Neural crest cell (in vitro differentiated cells): ENCODE results near the gene MTCL1. TPM values are rescaled to one million over a fixed set of nuclear protein-coding genes. Genes with fewer than 3 reads are reported as not detected.

Source experiments
- DNase-seq: peaks from one replicate; pipeline ENCODE4 v3.0.0; 2021; ENCODE audit warnings: low read depth, mixed read lengths, low spot score
- H3K27ac Mint-ChIP-seq: one replicate; pipeline ENCODE4 v1.8.0; 2021; ENCODE audit warnings: mild to moderate bottlenecking, mixed read lengths; ENCODE audit not compliant: unreplicated experiment
- H3K27me3 Mint-ChIP-seq: 2 replicates; pipeline ENCODE4 v1.8.0; 2021; ENCODE audit warnings: low read depth, mild to moderate bottlenecking, mixed read lengths
- H3K36me3 Mint-ChIP-seq: 2 replicates; pipeline ENCODE4 v1.8.0; 2021; ENCODE audit warnings: low read depth, mild to moderate bottlenecking, mixed read lengths
- H3K4me1 Mint-ChIP-seq: 2 replicates; pipeline ENCODE4 v1.8.0; 2021; ENCODE audit warnings: mixed read lengths
- H3K4me3 Mint-ChIP-seq: one replicate; pipeline ENCODE4 v1.8.0; 2021; ENCODE audit warnings: mild to moderate bottlenecking, mixed read lengths
- H3K9me3 Mint-ChIP-seq: 2 replicates; pipeline ENCODE4 v1.8.0; 2021; ENCODE audit warnings: mixed read lengths
- total RNA-seq: library from RNA; stranded (reverse); gene quantifications from 2 replicates; pipeline ENCODE4 v1.2.1, GENCODE V29; 2021
- TF ChIP-seq, protein P1 (sequence below): fragments of 200-600 bp; sonication (generic); conservative IDR thresholded peaks from 2 replicates; pipeline ENCODE4 v1.5.0; 2021; ENCODE audit warnings: antibody characterized with exemption, mild to moderate bottlenecking

MTCL1 gene
- total RNA-seq, 1 donor from 2014 or later: 17.8 TPM

- TF ChIP-seq, protein P1, sequence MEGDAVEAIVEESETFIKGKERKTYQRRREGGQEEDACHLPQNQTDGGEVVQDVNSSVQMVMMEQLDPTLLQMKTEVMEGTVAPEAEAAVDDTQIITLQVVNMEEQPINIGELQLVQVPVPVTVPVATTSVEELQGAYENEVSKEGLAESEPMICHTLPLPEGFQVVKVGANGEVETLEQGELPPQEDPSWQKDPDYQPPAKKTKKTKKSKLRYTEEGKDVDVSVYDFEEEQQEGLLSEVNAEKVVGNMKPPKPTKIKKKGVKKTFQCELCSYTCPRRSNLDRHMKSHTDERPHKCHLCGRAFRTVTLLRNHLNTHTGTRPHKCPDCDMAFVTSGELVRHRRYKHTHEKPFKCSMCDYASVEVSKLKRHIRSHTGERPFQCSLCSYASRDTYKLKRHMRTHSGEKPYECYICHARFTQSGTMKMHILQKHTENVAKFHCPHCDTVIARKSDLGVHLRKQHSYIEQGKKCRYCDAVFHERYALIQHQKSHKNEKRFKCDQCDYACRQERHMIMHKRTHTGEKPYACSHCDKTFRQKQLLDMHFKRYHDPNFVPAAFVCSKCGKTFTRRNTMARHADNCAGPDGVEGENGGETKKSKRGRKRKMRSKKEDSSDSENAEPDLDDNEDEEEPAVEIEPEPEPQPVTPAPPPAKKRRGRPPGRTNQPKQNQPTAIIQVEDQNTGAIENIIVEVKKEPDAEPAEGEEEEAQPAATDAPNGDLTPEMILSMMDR: no peak
- Mint-ChIP-seq H3K4me1 (no peaks in the 10 kb centered on the region), H3K9me3 (peaks cover 3% of the 10 kb centered on the region), H3K27ac (no peak overlapping the region), H3K36me3 (no peaks in the 10 kb centered on the region), H3K4me3 (no peak overlapping the region), H3K27me3 (no peaks in the 10 kb centered on the region)
- DNase-seq: no peak
These were observed 165.2 kb downstream of the MTCL1 start for GRCh38 chr18:8870528-8870927.

DNA sequence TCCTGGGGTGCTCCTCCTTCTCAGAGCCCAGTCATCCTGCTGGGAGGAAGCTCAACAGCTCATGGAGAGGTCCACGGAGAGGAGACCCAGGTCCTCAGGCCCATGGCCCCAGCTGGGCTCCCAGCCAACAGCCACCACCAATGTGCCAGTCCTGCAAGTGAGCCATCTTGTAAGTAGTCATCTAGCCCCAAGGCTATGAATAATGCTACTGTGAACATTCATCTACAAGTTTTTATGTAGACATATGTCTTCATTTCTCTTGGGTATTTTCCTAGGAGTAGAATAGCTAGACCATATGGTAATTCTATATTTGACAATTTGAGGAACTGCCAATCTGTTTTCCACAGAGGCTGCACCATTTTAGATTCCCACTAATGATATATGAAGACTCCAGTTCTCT lies 166.1 kb downstream of the MTCL1 start:
- DNase-seq: no peak
- Mint-ChIP-seq H3K27ac (no peak overlapping the region), H3K4me3 (no peak overlapping the region), H3K27me3 (no peaks in the 10 kb centered on the region), H3K4me1 (no peaks in the 10 kb centered on the region), H3K36me3 (no peaks in the 10 kb centered on the region), H3K9me3 (peaks cover 3% of the 10 kb centered on the region)
- TF ChIP-seq, protein P1: no peak

GRCh38 chr18:8874872-8875271 lies 169.5 kb downstream of the MTCL1 start:
- H3K27me3 Mint-ChIP-seq: no peaks in the 10 kb centered on the region
- no peaks in the 10 kb centered on the region for H3K4me1 Mint-ChIP-seq
- H3K36me3 Mint-ChIP-seq: no peaks in the 10 kb centered on the region
- TF ChIP-seq, protein P1: no peak
- H3K4me3 Mint-ChIP-seq: no peak overlapping the region
- peaks cover 3% of the 10 kb centered on the region for H3K9me3 Mint-ChIP-seq
- no peak overlapping the region for H3K27ac Mint-ChIP-seq
- DNase-seq: no peak

- H3K27me3 Mint-ChIP-seq: no peaks in the 10 kb centered on the region
- peaks cover 3% of the 10 kb centered on the region for H3K9me3 Mint-ChIP-seq
- H3K4me1 Mint-ChIP-seq: peaks cover 5% of the 10 kb centered on the region
- no peak overlapping the region for H3K27ac Mint-ChIP-seq
- H3K4me3 Mint-ChIP-seq: no peak overlapping the region
- no peak for DNase-seq
- H3K36me3 Mint-ChIP-seq: no peaks in the 10 kb centered on the region
- TF ChIP-seq, protein P1: no peak
These were observed 171.5 kb downstream of the MTCL1 start for GRCh38 chr18:8876887-8877286.

DNA sequence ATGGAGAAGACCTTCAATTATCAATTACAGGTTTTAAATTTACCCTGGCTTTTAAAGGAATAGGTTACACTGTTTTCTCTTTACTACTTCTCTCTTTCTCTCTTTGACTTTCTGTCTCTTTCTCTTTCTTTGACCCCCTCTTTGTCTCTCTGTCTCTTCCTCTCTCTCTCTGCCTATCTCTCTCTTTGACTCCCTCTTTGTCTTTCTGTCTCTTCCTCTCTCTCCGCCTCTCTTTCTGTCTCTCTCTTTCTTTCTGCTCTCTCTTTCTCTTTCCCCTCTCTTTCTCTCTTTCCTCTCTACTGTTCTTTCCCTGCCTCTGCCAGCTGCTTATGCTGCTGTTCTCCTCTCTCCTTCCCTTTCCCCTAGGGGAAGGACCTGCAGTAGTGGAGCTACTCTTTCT lies 175.7 kb downstream of the MTCL1 start:
- Mint-ChIP-seq H3K36me3 (peaks cover 3% of the 10 kb centered on the region), H3K9me3 (peaks cover 8% of the 10 kb centered on the region), H3K27ac (no peak overlapping the region), H3K4me3 (no peak overlapping the region), H3K4me1 (peaks cover 11% of the 10 kb centered on the region), H3K27me3 (no peaks in the 10 kb centered on the region)
- no peak for DNase-seq
- TF ChIP-seq, protein P1: no peak

Other genes starting within 250 kb of the MTCL1 start
- gene RAB12, start 96.1 kb upstream of the MTCL1 start, total RNA-seq: 25.0 and 26.5 TPM in 2 replicates